Activated CD8-positive, alpha-beta memory T cell treated with anti-CD3 and anti-CD28 coated beads, Interleukin-2, amount 10 ng/mL, durations not matched to agents 7 days and 5 days (primary cell): ENCODE measurements around the gene PGAM1. TPM values are rescaled to one million over a fixed set of nuclear protein-coding genes. Genes with fewer than 3 reads are reported as not detected.
"Not testable (repeated sequence)": the region's sequence is repeated elsewhere in the genome, so short reads cannot be mapped to it uniquely, and the experiment has no call there.

Experiments used
- ATAC-seq: fragments of 150-1000 bp; cut with Tn5 transposase; one replicate; pipeline ENCODE4 v1.10.0; 2021; ENCODE audit warnings: moderate library complexity
- CTCF ChIA-PET: fragments of 350-600 bp; sonication (Branson Sonifier 250); formaldehyde crosslinking; loops from one replicate; lab custom pipeline; 2021; ENCODE audit warnings: antibody characterized with exemption; lab: Charles Lee
- DNase-seq: peaks from one replicate; pipeline ENCODE4 v3.0.0-alpha.2; 2020
- H3K27ac Mint-ChIP-seq: one replicate; pipeline ENCODE4 v1.8.0; 2021; ENCODE audit warnings: mild to moderate bottlenecking, mixed read lengths
- H3K27me3 Mint-ChIP-seq: one replicate; pipeline ENCODE4 v1.8.0; 2021; ENCODE audit warnings: mixed read lengths
- H3K36me3 Mint-ChIP-seq: one replicate; pipeline ENCODE4 v1.8.0; 2021; ENCODE audit warnings: mild to moderate bottlenecking, mixed read lengths
- H3K4me1 Mint-ChIP-seq: one replicate; pipeline ENCODE4 v1.8.0; 2021; ENCODE audit warnings: mixed read lengths
- H3K4me3 Mint-ChIP-seq: one replicate; pipeline ENCODE4 v1.8.0; 2021; ENCODE audit warnings: mild to moderate bottlenecking, moderate library complexity, mixed read lengths
- H3K9me3 Mint-ChIP-seq: one replicate; pipeline ENCODE4 v1.8.0; 2022; ENCODE audit warnings: low read depth, mixed read lengths
- total RNA-seq, 2 experiments: library from RNA; stranded (reverse); gene quantifications; one replicate each; pipeline ENCODE4 v1.2.3, GENCODE V29; 2021

PGAM1 gene
- total RNA-seq, 2 experiments from 2014 or later: 459 to 582 TPM

DNA sequence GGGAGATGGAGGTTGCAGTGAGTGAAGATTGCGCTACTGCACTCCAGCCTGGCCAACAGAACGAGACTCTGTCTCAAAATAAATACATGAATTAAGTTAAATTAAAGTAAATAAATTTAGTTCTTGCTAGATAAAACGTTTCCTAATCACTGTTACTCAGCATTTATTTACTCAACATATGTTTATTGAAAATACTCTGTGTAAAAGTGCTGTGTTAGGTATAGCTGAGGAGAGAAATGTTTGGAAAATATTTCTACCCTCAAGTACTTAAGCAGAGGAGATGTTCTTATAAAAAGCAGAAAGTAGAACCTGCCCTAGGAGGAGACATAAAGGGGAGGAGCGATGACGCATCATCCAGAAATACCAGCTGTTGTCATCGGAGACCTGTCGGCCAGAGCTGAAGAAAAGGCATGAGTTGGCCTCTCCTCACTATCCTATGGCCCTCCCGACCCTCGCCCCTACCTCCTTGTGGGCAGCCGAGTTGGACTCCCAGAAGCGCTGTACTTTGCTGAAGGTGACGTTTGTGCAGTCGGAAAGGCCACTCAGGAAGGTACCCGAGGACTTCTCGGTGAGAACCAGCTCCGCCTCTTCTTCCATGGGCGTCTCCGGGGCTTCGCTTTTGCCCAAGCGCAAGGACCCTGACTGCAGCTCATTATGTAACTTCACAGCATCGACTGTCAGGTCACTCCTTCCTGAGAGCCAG lies 26.0 kb upstream of the PGAM1 start:
- CTCF ChIA-PET: interaction anchor here (0.9 to 5.5 kb wide), 6 partner anchors 12 to 153 kb away, joined by 4 to 53 read pairs (median 9); no protein-coding TSS in a partner anchor
- Mint-ChIP-seq H3K27me3 (no peaks in the 10 kb centered on the region), H3K36me3 (peaks cover 8% of the 10 kb centered on the region), H3K9me3 (no peaks in the 10 kb centered on the region), H3K27ac (peak overlapping the region; percentile 93), H3K4me3 (peak overlapping the region; percentile 96), H3K4me1 (peaks cover 15% of the 10 kb centered on the region)
- DNase-seq: peak; percentile 71
- peak; percentile 22 for ATAC-seq

DNA sequence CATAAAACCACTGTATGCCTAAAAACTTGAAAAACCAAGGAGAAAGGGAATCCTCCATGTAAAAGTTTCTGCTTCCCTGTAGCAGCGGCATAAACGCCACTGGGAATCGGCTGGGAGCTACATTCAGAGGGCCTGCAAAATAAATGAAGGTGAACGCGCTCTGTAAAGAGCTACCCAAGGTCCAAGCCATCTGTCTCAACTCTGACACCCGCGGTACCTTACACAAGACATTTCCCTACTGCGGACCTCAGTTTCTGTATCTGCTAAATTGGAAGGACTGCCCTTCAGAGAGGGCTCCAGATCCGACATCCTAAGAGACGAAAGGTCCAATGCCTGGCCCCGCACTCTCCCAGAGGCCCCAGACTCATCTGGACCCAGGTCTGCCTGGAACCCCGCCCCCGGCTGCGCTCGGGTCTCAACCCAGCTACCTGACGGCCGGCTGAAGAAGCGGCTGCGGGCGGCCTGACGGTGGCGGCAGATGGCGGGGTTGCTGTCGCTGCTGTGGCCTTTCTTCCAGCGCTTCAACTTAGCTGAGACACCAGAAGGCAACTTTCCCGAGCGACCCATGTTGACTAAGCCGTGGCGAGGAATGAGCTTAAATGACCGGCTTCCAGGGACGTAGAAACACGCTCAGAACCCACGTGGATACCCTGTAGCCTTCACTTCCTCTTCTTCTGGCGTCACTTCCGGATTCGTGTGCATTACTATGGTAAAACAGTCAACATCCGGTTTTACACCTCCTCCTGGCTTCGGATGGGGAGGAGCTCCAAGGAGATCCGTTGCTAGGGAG lies 25.1 kb upstream of the PGAM1 start, which contains the start of gene RRP12:
TSS of gene RRP12 (minus strand) at position 676 of the 790 bp plus-strand sequence. CDS start at position 567, 109 bp downstream.
- Mint-ChIP-seq H3K9me3 (no peaks in the 10 kb centered on the region), H3K4me1 (peaks cover 15% of the 10 kb centered on the region), H3K27me3 (no peaks in the 10 kb centered on the region), H3K27ac (peak within 1 kb of the TSS; percentile 93), H3K36me3 (peaks cover 7% of the 10 kb centered on the region), H3K4me3 (peak within 1 kb of the TSS; percentile 96)
- CTCF ChIA-PET: interaction anchor here (0.9 to 5.5 kb wide), 14 partner anchors 9 to 153 kb away, joined by 3 to 53 read pairs (median 4); partner anchors contain the start of gene UBTD1
- peak; percentile 94 for DNase-seq
- ATAC-seq: peak; percentile 88

DNA sequence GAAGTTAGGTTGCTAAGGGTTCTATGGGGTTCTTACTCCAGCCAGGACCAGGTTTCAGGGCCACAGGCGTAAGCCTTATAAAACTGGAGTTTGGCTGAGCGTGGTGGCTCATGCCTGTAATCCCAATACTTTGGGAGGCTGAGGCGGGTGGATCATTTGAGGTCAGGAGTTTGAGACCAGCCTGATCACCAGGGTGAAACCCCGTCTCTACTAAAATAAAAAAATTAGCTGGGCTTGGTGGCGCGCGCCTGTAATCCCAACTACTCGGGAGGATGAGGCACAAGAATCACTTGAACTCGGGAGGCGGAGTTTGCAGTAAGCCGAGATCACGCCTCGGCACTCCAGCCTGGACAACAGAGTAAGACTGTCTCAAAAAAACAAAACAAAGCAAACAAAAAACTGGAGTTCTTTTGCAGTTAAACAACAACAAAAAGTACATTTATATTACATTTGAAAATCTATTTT lies 24.5 kb upstream of the PGAM1 start:
- CTCF ChIA-PET: interaction anchor here (0.8 to 5.5 kb wide), 14 partner anchors 9 to 726 kb away, joined by 3 to 53 read pairs (median 4); partner anchors contain the start of gene UBTD1

DNA sequence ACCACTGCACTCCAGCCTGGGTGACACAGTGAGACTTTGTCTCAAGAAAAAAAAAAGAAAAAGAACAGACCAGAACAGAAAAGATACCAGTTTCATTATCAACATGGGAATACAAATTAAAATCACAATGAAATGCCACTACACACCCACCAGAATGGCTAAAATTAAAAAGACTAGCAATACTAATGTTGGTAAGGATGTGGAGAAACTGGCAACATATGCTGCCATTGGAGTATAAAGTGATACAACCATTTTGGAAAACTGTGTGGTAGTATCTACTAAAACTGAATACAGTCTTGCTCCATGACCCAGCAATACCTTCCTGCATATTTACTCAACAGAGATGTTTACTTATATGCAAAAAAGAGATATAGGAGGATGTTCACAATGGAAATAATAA lies 21.9 kb upstream of the PGAM1 start:
- H3K9me3 Mint-ChIP-seq: no peaks in the 10 kb centered on the region
- H3K27me3 Mint-ChIP-seq: no peaks in the 10 kb centered on the region
- H3K36me3 Mint-ChIP-seq: no peaks in the 10 kb centered on the region
- H3K27ac Mint-ChIP-seq: no peak overlapping the region
- CTCF ChIA-PET: interaction anchor here (1.3 to 5.5 kb wide), 2 partner anchors 8 to 34 kb away, joined by 3 to 53 read pairs; no protein-coding TSS in a partner anchor
- peaks cover 34% of the 10 kb centered on the region for H3K4me1 Mint-ChIP-seq
- DNase-seq (no peak), ATAC-seq (no peak)
- H3K4me3 Mint-ChIP-seq: no peak overlapping the region

More for the DNA sequence above, 24.5 kb upstream of the PGAM1 start:
- peaks cover 15% of the 10 kb centered on the region for H3K4me1 Mint-ChIP-seq
- peak overlapping the region; percentile 93 for H3K27ac Mint-ChIP-seq
- H3K9me3 Mint-ChIP-seq: no peaks in the 10 kb centered on the region
- H3K36me3 Mint-ChIP-seq: peaks cover 1% of the 10 kb centered on the region
- DNase-seq (no peak), ATAC-seq (no peak)
- H3K4me3 Mint-ChIP-seq: peak overlapping the region; percentile 96
- H3K27me3 Mint-ChIP-seq: no peaks in the 10 kb centered on the region

DNA sequence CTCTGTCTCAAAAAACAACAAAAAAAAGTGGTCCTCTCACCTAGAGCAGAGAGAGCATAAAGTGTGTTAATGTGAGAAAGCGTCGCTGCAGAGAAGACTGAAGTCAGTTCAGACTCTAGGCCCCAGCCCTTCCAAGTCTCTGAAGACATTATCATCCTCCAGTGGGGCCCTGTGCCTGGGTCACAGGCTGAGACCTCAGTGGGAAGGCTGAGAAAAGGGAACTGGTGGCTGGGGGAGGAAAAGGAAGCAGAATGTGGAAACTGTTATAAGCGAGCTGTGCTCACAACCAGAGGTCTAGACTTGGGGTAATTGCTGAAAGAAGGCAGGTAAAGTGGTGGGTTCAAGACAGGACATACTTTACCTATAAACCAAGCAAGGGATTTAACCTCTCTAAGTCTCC lies 19.9 kb upstream of the PGAM1 start:
- DNase-seq (no peak), ATAC-seq (no peak)
- no peak overlapping the region for H3K4me3 Mint-ChIP-seq
- H3K27ac Mint-ChIP-seq: no peak overlapping the region
- peaks cover 25% of the 10 kb centered on the region for H3K4me1 Mint-ChIP-seq
- H3K9me3 Mint-ChIP-seq: no peaks in the 10 kb centered on the region
- H3K27me3 Mint-ChIP-seq: no peaks in the 10 kb centered on the region
- CTCF ChIA-PET: interaction anchor here (0.9 to 9.5 kb wide), 8 partner anchors 9 to 271 kb away, joined by 3 to 122 read pairs (median 5); partner anchors contain the start of genes EXOSC1, PGAM1 and ZDHHC16
- H3K36me3 Mint-ChIP-seq: no peaks in the 10 kb centered on the region

DNA sequence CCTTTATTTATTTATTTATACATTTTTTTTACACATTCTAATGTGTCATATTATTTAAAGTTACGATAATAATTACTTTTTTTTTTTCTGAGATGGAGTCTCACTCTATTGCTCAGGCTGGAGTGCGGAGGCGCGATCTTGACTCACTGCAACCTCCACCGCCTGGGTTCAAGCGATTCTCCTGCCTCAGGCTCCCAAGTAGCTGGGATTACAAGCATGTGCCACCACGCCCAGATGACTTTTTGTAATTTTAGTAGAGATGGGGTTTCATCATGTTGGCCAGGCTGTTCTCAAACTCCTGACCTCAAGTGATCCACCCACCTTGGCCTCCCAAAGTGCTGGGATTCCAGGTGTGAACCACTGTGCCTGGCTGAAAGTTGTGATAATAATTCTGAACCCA lies 19.5 kb upstream of the PGAM1 start:
- H3K27ac Mint-ChIP-seq, H3K27me3 Mint-ChIP-seq: not testable (repeated sequence)

DNA sequence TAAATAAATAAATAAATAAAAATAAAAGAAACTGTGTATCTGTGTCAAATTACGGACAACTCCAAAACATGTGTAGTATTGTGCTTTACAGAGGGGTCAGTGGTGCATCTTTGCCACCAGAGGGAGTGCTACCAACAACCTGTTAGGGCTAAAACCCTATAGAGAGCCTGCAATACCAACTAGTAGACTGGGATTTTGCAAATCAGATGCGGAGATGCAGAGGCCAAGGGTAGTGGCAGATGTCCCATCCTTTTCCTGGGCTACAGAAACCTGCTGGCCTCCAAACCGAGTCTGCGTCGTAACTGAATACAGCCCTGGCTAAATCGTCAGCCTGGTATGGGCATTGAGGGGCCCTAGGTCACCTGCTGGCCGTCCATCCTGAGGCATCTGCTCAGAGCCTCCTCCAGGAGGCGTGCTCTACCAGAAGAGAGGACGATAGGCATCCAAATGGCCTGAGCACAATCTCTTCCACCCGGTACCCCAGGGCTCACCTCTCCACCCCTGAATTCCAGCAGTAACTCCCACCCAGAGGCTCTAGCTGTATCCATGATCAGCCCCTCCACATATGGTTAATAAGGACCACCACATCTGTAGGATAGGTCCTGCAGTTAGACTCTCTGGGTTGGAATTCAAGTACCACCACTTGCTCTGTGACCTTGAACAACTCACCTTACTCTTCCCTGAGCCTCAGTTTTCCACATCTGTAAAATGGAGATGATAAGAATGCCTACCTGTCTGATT lies 18.6 kb upstream of the PGAM1 start:
- DNase-seq: peak; percentile 80
- no peaks in the 10 kb centered on the region for H3K36me3 Mint-ChIP-seq
- peak overlapping the region; percentile 59 for H3K4me3 Mint-ChIP-seq
- no peaks in the 10 kb centered on the region for H3K9me3 Mint-ChIP-seq
- CTCF ChIA-PET: interaction anchor here (0.7 to 9.5 kb wide), 16 partner anchors 8 to 1686 kb away, joined by 3 to 122 read pairs (median 4); partner anchors contain the start of genes EXOSC1, PGAM1 and ZDHHC16
- peak overlapping the region; percentile 79 for H3K27ac Mint-ChIP-seq
- peak; percentile 95 for ATAC-seq
- no peaks in the 10 kb centered on the region for H3K27me3 Mint-ChIP-seq
- peaks cover 19% of the 10 kb centered on the region for H3K4me1 Mint-ChIP-seq

More for the DNA sequence above, 19.5 kb upstream of the PGAM1 start:
- ATAC-seq, H3K4me3 Mint-ChIP-seq, DNase-seq, H3K36me3 Mint-ChIP-seq, H3K9me3 Mint-ChIP-seq: not testable (repeated sequence)
- CTCF ChIA-PET: interaction anchor here (0.7 to 9.5 kb wide), 11 partner anchors 9 to 1685 kb away, joined by 3 to 122 read pairs (median 3); partner anchors contain the start of genes EXOSC1, PGAM1 and ZDHHC16
- peaks cover 21% of the 10 kb centered on the region for H3K4me1 Mint-ChIP-seq

DNA sequence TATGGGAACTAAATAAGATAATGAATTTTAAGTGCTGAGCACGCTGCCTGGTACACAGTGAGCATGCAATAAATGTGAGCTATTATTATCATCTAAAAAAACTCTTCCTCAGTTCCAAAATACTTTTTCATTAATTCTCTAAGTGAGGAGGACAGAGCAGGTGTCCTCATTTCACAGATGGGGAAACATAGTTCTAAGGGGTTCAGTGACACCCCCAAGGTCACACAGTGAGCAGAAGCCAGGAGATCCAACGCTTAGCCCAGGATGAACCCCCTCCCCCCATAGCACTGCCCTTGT lies 18.1 kb upstream of the PGAM1 start:
- DNase-seq (no peak), ATAC-seq (no peak)
- CTCF ChIA-PET: interaction anchor here (0.7 to 9.5 kb wide), 10 partner anchors 14 to 145 kb away, joined by 3 to 122 read pairs (median 5); partner anchors contain the start of genes EXOSC1, PGAM1 and ZDHHC16
- no peak overlapping the region for H3K4me3 Mint-ChIP-seq
- peaks cover 25% of the 10 kb centered on the region for H3K4me1 Mint-ChIP-seq
- H3K36me3 Mint-ChIP-seq: no peaks in the 10 kb centered on the region
- no peaks in the 10 kb centered on the region for H3K9me3 Mint-ChIP-seq
- no peaks in the 10 kb centered on the region for H3K27me3 Mint-ChIP-seq
- H3K27ac Mint-ChIP-seq: peak overlapping the region; percentile 79

DNA sequence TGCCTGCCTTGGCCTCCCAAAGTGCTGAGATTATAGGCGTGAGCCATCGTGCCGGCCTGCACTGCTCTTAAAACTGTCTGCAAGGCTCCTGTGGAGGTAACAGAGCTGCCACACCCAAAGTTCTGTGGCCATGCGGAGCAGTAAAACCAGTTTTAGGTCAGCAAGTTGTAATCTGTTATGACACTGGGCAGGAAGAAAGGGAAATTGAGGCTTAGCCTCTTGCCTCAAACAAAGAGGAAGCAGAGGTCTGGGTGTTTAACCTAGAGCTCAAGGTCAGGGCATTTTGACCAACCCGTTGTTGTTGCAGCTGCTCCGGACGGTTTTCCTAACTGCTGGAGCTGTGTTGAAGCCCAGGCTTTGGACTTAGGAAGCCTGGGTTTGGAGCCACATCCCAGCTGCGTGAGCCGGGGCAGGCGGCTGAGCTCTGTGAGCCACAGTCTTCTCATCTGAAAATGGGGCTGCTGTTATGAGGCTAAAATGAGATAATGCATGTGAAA lies 17.4 kb upstream of the PGAM1 start:
- no peak for DNase-seq
- Mint-ChIP-seq H3K4me1 (peaks cover 28% of the 10 kb centered on the region), H3K4me3 (no peak overlapping the region), H3K27me3 (no peaks in the 10 kb centered on the region), H3K27ac (peak overlapping the region; percentile 79), H3K9me3 (no peaks in the 10 kb centered on the region), H3K36me3 (no peaks in the 10 kb centered on the region)
- CTCF ChIA-PET: interaction anchor here (0.6 to 9.5 kb wide), 12 partner anchors 7 to 145 kb away, joined by 3 to 122 read pairs (median 6); partner anchors contain the start of genes EXOSC1, PGAM1, RRP12 and ZDHHC16
- no peak for ATAC-seq

DNA sequence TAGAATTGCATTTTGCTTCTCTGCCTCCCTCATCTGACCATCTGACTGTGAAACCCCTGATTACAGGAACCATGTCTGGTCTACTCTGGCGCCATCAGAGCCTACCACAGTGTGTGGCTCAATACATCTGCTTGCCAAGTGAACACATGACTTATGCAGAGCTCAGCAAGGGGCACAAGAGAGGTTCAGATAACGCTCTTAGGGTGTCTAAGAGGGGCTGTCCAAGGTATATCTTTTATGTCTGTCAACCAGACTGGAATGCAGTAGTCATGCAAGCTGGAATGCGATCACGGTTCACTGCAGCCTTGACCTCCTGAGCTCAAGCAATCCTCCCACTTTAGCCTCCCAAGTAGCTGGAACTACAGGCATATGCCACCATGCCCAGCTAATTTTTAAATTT lies 14.6 kb upstream of the PGAM1 start:
- CTCF ChIA-PET: interaction anchor here (0.9 to 9.5 kb wide), 3 partner anchors 10 to 142 kb away, joined by 3 to 122 read pairs (median 53); partner anchors contain the start of genes PGAM1 and RRP12
- no peak for ATAC-seq
- peak overlapping the region; percentile 17 for H3K27ac Mint-ChIP-seq
- no peaks in the 10 kb centered on the region for H3K9me3 Mint-ChIP-seq
- no peak for DNase-seq
- H3K4me1 Mint-ChIP-seq: peaks cover 53% of the 10 kb centered on the region
- no peaks in the 10 kb centered on the region for H3K27me3 Mint-ChIP-seq
- no peak overlapping the region for H3K4me3 Mint-ChIP-seq
- H3K36me3 Mint-ChIP-seq: no peaks in the 10 kb centered on the region

DNA sequence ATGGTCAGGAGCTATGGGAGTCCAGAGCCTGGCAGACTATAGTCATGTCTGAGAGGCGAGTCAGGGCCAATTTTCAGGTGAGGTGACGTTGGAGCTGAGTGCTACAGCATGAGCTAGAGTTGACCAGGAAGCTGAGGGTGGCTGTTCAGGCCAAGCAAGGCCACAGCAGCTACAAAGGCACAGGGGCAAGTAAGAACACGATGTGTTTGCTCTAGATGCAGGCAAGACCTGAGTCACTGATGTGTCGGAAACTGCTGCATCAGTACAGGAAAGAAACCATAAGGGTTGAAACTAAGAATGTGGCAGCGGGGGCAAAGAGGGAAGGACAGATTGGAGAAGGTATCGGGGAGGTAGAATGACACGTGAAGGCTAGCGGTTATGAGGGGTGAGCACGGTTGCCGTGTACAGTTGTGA lies 13.1 kb upstream of the PGAM1 start:
- CTCF ChIA-PET: interaction anchor here (1.1 to 9.5 kb wide), 5 partner anchors 9 to 35 kb away, joined by 3 to 122 read pairs (median 21); partner anchors contain the start of genes PGAM1 and RRP12
- H3K36me3 Mint-ChIP-seq: no peaks in the 10 kb centered on the region
- no peaks in the 10 kb centered on the region for H3K9me3 Mint-ChIP-seq
- peaks cover 59% of the 10 kb centered on the region for H3K4me1 Mint-ChIP-seq
- peak overlapping the region; percentile 56 for H3K4me3 Mint-ChIP-seq
- DNase-seq (peak; percentile 83), ATAC-seq (peak; percentile 50)
- peak overlapping the region; percentile 88 for H3K27ac Mint-ChIP-seq
- H3K27me3 Mint-ChIP-seq: no peaks in the 10 kb centered on the region

DNA sequence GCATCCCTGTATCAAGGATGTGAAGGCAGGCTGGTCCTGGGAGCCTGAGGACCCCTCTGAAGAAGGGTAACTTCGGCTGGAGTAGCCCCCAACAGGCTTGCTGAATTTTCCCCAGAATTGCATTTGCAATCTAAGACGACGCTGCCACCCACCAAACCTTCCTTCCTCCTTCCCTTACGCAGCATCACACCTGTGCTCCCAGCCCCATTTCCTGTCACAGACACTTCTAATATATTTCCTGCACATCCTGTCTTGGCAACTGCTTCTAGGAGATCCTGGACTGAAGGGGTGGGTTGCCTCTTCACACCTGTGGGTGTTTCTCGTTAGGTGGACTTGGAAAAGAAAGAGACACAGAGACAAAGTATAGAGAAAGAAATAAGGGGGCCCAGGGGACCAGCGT lies 9.4 kb upstream of the PGAM1 start:
- Mint-ChIP-seq H3K27me3 (no peaks in the 10 kb centered on the region), H3K9me3 (no peaks in the 10 kb centered on the region), H3K4me1 (peaks cover 66% of the 10 kb centered on the region), H3K36me3 (no peaks in the 10 kb centered on the region), H3K27ac (peak overlapping the region; percentile 82), H3K4me3 (no peak overlapping the region)
- ATAC-seq: no peak
- CTCF ChIA-PET: no interaction called here
- no peak for DNase-seq
